K562 (cell line): ENCODE results near the gene C11orf86. TPM values are rescaled to one million over a fixed set of nuclear protein-coding genes. Genes with fewer than 3 reads are reported as not detected.

Experiments used
- ATF1 ChIP-seq, 2 experiments: fragments of 450-650 bp in 1 of 2; IDR thresholded peaks; 2 replicates each; pipeline ENCODE4 v1.6.1; 2016; ENCODE audit warnings: missing compliant biosample characterization in 1 of 2, missing genetic modification characterization in 1 of 2
- BRD4 ChIP-seq: fragments of 200-600 bp; sonication (generic); IDR thresholded peaks from 2 replicates; pipeline ENCODE4 v1.6.1; 2017; ENCODE audit warnings: inconsistent platforms
- DNMT1 ChIP-seq: fragments of 450-650 bp; IDR thresholded peaks from 2 replicates; pipeline ENCODE4 v1.6.1; 2016; ENCODE audit warnings: antibody characterized with exemption, mild to moderate bottlenecking
- FOXP1 ChIP-seq: sonication (generic); formaldehyde crosslinking; IDR thresholded peaks from 2 replicates; pipeline ENCODE4 v1.8.0; 2022; ENCODE audit warnings: mild to moderate bottlenecking, missing genetic modification reagents
- GMEB1 ChIP-seq: fragments of 250-450 bp; sonication (Bioruptor Pico); IDR thresholded peaks from 2 replicates; pipeline ENCODE4 v1.4.0; 2020; ENCODE audit warnings: mild to moderate bottlenecking
- GTF2F1 ChIP-seq: IDR thresholded peaks from 2 replicates; pipeline ENCODE4 v1.6.1; 2011; ENCODE audit warnings: low read depth, low read length, improper control_type of control experiment
- JUND ChIP-seq, 2 experiments: IDR thresholded peaks; 2 replicates in 1 of 2; 3 replicates in 1 of 2; pipeline ENCODE4 v1.6.1; 2011; ENCODE audit warnings: borderline replicate concordance in 2 of 2, low read depth in 2 of 2, low read length in 2 of 2, improper control_type of control experiment in 1 of 2, missing biosample characterization in 1 of 2, missing genetic modification characterization in 1 of 2, missing genetic modification reagents in 1 of 2
- MGA ChIP-seq: fragments of 450-650 bp; IDR thresholded peaks from 2 replicates; pipeline ENCODE4 v1.6.1; 2016; ENCODE audit warnings: mild to moderate bottlenecking, moderate library complexity
- RFX7 ChIP-seq: fragments of 250-450 bp; sonication (Bioruptor Pico); IDR thresholded peaks from 2 replicates; pipeline ENCODE4 v1.5.1; 2021; ENCODE audit warnings: mild to moderate bottlenecking
- SMARCE1 ChIP-seq: fragments of 450-650 bp; IDR thresholded peaks from 2 replicates; pipeline ENCODE4 v1.7.1; 2016; ENCODE audit warnings: mild to moderate bottlenecking
- SP1 ChIP-seq: sonication (generic); formaldehyde crosslinking; IDR thresholded peaks from 2 replicates; pipeline ENCODE4 v1.8.1; 2022; ENCODE audit warnings: mild to moderate bottlenecking, missing genetic modification reagents
- TCF15 ChIP-seq: fragments of 250-450 bp; sonication (Bioruptor Pico); IDR thresholded peaks from 2 replicates; pipeline ENCODE4 v1.8.0; 2022; ENCODE audit warnings: moderate library complexity, mild to moderate bottlenecking, inconsistent platforms
- ZNF57 ChIP-seq: fragments of 450-650 bp; formaldehyde crosslinking; IDR thresholded peaks from 2 replicates; pipeline ENCODE4 v1.4.0; 2020; ENCODE audit warnings: mild to moderate bottlenecking, moderate library complexity
- polyA plus RNA-seq, 8 experiments: library from polyadenylated mRNA; depleted of rRNA in 4 of 8; stranded (reverse) in 5 of 8; unstranded in 3 of 8; fragments of >200 nt; fragmentation: Nextera tagmentation in 2 of 8; fragmentation: Illumina TruSeq in 1 of 8; extraction: Ambion mirVana in 2 of 8; extraction: Trizol in 1 of 8; gene quantifications; 2 replicates each; pipeline versions ENCODE4 v1.2.1 to v1.2.3, GENCODE V29; 2011 to 2014; ENCODE audit warnings: inconsistent platforms in 1 of 8, missing spikeins in 1 of 8
- total RNA-seq, 7 experiments: library from RNA; depleted of rRNA in 6 of 7; stranded (reverse); fragments of >200 nt in 6 of 7; fragmentation: Illumina TruSeq in 2 of 7; extraction: Trizol in 2 of 7; gene quantifications; 2 replicates each; pipeline versions ENCODE4 v1.2.1 to v1.2.3, GENCODE V29; 2011 to 2021; ENCODE audit warnings: low replicate concordance in 1 of 7

Gene C11orf86
- total and polyA plus RNA-seq, 9 of the 15 experiments (the other 6 are each of a cell fraction or from before 2014, with no cell fraction given): not detected

GRCh38 chr11:66970807-66971442 is 4.2 kb upstream of the C11orf86 start (continued):
- TF ChIP-seq GMEB1 (CRISPR knock-in tag) (no peak), TCF15 (no peak), GTF2F1 (no peak), BRD4 (no peak), MGA (no peak), JUND (IDR thresholded peaks at IDR 0.05; ENCODE audit: borderline replicate concordance, low read depth, low read length) (peak; percentile 83), JUND (tag; IDR thresholded peaks at IDR 0.05; ENCODE audit: borderline replicate concordance, low read depth, low read length) (peak; percentile 57; the same call in 2 of the 3 replicates), RFX7 (no peak), SMARCE1 (peak; percentile 84), ATF1 (CRISPR knock-in tag; IDR thresholded peaks at IDR 0.05) (no peak), ATF1 (tag; IDR thresholded peaks at IDR 0.05) (no peak), SP1 (CRISPR knock-in tag) (no peak), FOXP1 (CRISPR knock-in tag) (no peak), DNMT1 (no peak), ZNF57 (CRISPR knock-in tag) (no peak)
